IPS-NIHi7 (cell line): Measurements from ENCODE around the gene C4A.
A peak's percentile ranks its signal among the peaks of the same experiment; 100 is the strongest.
"Not testable (repeated sequence)": the region's sequence is repeated elsewhere in the genome, so short reads cannot be mapped to it uniquely, and the experiment has no call there.

Experiments
- DNase-seq: peaks from one replicate; pipeline ENCODE4 v3.0.0; 2012; ENCODE audit warnings: mixed read lengths; ENCODE audit errors: extremely low spot score

Gene C4A

GRCh38 chr6:32022100-32022499, 40.2 kb downstream of the C4A start:
- not testable (repeated sequence) for DNase-seq

GRCh38 chr6:32028631-32029030, 46.8 kb downstream of the C4A start:
- DNase-seq, result not testable (repeated sequence)

- DNase-seq, result not testable (repeated sequence)
Measured at GRCh38 chr6:32029553-32029952, 47.7 kb downstream of the C4A start.

- not testable (repeated sequence) for DNase-seq
Measured at GRCh38 chr6:32035283-32036013, 53.6 kb downstream of the C4A start.

GRCh38 chr6:32037136-32037535, 55.3 kb downstream of the C4A start:
- not testable (repeated sequence) for DNase-seq

GRCh38 chr6:32037598-32038524, 56.0 kb downstream of the C4A start, which contains the start of gene CYP21A2:
TSS of gene CYP21A2 (plus strand) at chr6:32038415. CDS start at chr6:32038423, 8 bp downstream.
- DNase-seq, result not testable (repeated sequence)

GRCh38 chr6:32038878-32039277, 57.0 kb downstream of the C4A start:
- not testable (repeated sequence) for DNase-seq

- not testable (repeated sequence) for DNase-seq
Measured at GRCh38 chr6:32039321-32040274, 57.7 kb downstream of the C4A start.

- DNase-seq, result not testable (repeated sequence)
Measured at GRCh38 chr6:32040299-32041049, 58.6 kb downstream of the C4A start.

GRCh38 chr6:32041050-32041321, 59.1 kb downstream of the C4A start:
- not testable (repeated sequence) for DNase-seq

GRCh38 chr6:32041385-32041784, 59.5 kb downstream of the C4A start:
- DNase-seq, result not testable (repeated sequence)

- not testable (repeated sequence) for DNase-seq
Measured at GRCh38 chr6:32042276-32042675, 60.4 kb downstream of the C4A start.

- not testable (repeated sequence) for DNase-seq
Measured at GRCh38 chr6:32043589-32044380, 61.9 kb downstream of the C4A start.

- DNase-seq, result not testable (repeated sequence)
Measured at GRCh38 chr6:32044916-32045315, 63.1 kb downstream of the C4A start.

GRCh38 chr6:32045811-32046449, 64.1 kb downstream of the C4A start:
- DNase-seq, result no peak

- no peak for DNase-seq
Measured at GRCh38 chr6:32046450-32047083, 64.7 kb downstream of the C4A start.

GRCh38 chr6:32047084-32047478, 65.2 kb downstream of the C4A start:
- peak; percentile 38 for DNase-seq

GRCh38 chr6:32047539-32047854, 65.6 kb downstream of the C4A start:
- no peak for DNase-seq
